ENCODE measurements around the gene MICB. TPM values are rescaled to one million over a fixed set of nuclear protein-coding genes. Genes with fewer than 3 reads are reported as not detected.

The MICB gene
- total RNA-seq, 6 experiments from 2014 or later = 0.48 to 2.0 (median 1.2) TPM

DNA sequence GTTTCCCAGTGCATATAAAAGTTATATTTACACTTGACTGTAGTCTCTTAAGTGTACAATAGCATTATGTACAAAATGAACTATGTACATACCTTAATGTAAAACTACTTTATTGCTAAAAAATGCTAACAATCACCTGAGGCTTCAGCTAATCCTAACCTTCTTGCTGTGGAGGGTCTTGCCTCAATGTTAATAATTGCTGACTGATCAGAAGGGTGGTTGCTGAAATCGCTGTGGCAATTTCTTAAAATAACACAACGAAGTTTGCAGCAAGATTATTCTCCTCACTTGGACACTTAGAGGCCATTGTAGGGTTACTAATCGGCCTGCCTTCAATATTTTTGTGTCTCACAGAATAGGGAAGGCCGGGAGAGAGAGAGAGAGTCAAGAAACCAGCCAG lies 24.7 kb upstream of the MICB start:
- no peak for TF ChIP-seq POLR2A (IDR thresholded peaks at IDR 0.05)
- TF ChIP-seq, protein P1, sequence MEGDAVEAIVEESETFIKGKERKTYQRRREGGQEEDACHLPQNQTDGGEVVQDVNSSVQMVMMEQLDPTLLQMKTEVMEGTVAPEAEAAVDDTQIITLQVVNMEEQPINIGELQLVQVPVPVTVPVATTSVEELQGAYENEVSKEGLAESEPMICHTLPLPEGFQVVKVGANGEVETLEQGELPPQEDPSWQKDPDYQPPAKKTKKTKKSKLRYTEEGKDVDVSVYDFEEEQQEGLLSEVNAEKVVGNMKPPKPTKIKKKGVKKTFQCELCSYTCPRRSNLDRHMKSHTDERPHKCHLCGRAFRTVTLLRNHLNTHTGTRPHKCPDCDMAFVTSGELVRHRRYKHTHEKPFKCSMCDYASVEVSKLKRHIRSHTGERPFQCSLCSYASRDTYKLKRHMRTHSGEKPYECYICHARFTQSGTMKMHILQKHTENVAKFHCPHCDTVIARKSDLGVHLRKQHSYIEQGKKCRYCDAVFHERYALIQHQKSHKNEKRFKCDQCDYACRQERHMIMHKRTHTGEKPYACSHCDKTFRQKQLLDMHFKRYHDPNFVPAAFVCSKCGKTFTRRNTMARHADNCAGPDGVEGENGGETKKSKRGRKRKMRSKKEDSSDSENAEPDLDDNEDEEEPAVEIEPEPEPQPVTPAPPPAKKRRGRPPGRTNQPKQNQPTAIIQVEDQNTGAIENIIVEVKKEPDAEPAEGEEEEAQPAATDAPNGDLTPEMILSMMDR (IDR thresholded peaks at IDR 0.05) = no peak
- intact Hi-C loops (cut with DNase I) = no loop called here
- no peaks in the 10 kb centered on the region for H3K27me3 ChIP-seq
- H3K27ac ChIP-seq = no peak overlapping the region
- no peak for DNase-seq
- no peaks in the 10 kb centered on the region for H3K36me3 ChIP-seq
- H3K4me1 ChIP-seq = no peaks in the 10 kb centered on the region
- no peaks in the 10 kb centered on the region for H3K9me3 ChIP-seq
- no peak overlapping the region for H3K4me3 ChIP-seq
- ATAC-seq = no peak
- 81% methylated on average over 4 of the region's 4 CpGs for WGBS (ENCODE audit: insufficient coverage, low coverage, low lambda C conversion rate, missing lambda C conversion rate)

DNA sequence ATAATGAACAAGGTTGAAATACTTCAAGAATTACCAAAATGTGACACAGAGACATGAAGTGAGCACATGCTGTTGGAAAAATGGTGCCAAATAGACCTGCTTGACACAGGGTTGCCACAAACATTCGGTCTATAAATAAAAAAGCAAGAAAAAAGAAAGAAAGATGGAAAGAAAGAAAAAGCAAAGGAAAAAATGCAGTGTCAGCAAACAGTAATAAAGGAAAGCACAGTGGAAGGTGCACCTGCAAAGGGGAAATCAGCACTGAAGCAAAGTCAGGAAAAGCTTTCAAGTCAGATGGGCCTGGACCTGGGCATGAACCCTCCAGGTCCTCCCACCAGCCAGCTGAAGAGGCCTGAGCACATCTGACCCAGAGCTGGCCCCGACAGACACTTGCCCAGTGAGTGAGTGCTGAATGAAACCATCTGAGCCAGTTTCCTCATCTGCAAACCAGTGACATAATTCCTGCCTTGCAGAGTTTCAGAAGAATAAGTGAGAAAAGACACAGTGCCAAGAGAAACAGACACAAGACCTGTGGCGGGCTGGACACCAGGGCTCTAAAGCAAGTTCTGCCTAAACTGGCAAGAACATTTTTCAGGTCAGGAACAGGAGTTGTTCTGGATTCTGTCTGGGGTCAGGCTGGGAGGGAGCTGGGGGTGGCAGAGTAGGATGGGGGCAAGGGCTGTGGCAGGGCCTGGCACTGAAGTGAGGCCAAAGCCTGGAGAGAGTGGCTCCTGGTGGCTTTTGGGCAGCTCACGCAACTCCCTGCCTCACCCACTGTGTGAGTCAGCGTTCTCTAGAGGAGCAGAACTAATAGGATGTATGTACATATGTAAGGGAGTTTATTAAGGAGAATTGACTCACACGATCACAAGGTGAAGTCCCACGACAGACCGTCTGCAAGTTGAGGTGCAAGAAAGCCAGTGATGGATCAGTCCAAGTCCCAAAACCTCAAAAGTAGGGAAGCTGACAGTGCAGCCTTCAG lies 23.9 kb upstream of the MICB start:
- ATAC-seq (no peak), DNase-seq (no peak)
- Histone ChIP-seq H3K36me3 (no peaks in the 10 kb centered on the region), H3K9me3 (no peaks in the 10 kb centered on the region), H3K27ac (no peak overlapping the region), H3K4me3 (no peak overlapping the region), H3K27me3 (no peaks in the 10 kb centered on the region), H3K4me1 (no peaks in the 10 kb centered on the region)
- 68% methylated on average over 5 of the region's 8 CpGs for WGBS (ENCODE audit: insufficient coverage, low coverage, low lambda C conversion rate, missing lambda C conversion rate)
- TF ChIP-seq POLR2A (IDR thresholded peaks at IDR 0.05) = no peak
- TF ChIP-seq, protein P1 (IDR thresholded peaks at IDR 0.05) = no peak
- intact Hi-C loops (cut with DNase I) = no loop called here

DNA sequence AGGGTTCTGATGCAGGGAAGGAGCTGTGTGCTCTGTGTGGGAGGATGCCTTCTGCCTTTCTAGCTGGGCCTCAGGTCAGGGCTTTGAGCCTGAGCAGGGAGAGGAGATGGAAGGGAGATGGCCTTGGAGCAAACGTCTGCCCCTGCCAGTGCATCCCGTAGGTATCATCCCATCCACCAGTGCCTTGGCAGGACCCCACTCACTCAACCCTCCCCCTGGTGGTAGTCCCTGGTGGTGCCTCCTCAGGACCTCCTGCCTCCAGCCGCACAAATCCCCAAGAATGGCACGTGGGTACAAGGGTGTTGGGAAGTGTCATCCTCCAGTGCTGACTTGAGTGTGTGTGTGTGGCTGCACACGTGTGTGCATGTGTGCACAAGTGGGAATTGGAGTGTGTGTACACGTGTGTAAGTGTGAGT lies 23.1 kb upstream of the MICB start:
- WGBS (ENCODE audit: insufficient coverage, low coverage, low lambda C conversion rate, missing lambda C conversion rate) = 90% methylated on average over 2 of the region's 6 CpGs
- H3K27me3 ChIP-seq = no peaks in the 10 kb centered on the region
- TF ChIP-seq POLR2A (IDR thresholded peaks at IDR 0.05) = no peak
- TF ChIP-seq, protein P1 (IDR thresholded peaks at IDR 0.05) = no peak
- H3K4me3 ChIP-seq = no peak overlapping the region
- DNase-seq (no peak), ATAC-seq (peak in 1 of 4 donors; percentile 19)
- no peaks in the 10 kb centered on the region for H3K4me1 ChIP-seq
- intact Hi-C loops (cut with DNase I) = no loop called here
- no peaks in the 10 kb centered on the region for H3K9me3 ChIP-seq
- no peaks in the 10 kb centered on the region for H3K36me3 ChIP-seq
- no peak overlapping the region for H3K27ac ChIP-seq

DNA sequence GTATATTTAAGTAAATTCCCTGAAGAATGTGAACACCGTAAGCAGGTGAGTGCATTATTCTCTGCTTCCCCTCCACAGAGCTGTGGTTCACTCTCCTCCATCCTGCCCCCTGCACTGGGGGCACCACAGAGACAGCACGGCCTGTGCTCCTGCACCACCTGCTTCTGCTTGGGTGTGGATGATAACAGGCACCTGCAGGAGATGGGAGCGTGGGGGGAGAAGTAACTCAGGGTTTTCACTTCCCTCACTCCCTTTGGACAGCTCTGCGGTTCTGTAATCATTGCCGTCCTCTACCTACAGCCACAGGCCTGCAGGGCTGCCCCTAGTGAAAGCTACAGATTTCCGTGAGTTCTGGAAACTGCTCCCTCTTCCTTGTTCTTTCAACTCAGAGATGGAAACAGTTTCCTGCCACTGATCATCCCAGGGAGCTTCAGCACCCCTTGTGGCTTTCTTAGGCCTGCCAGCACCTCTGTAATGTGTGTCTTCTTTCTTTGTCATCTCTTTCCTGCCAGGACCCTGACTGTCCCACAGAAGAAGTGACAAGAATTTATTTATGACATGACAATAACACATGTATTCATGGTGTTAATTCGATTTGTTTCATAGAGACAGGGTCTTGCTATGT lies 21.3 kb upstream of the MICB start:
- no peaks in the 10 kb centered on the region for H3K27me3 ChIP-seq
- intact Hi-C loops (cut with DNase I) = no loop called here
- no peak for DNase-seq
- TF ChIP-seq, protein P1 (IDR thresholded peaks at IDR 0.05) = no peak
- TF ChIP-seq POLR2A (IDR thresholded peaks at IDR 0.05) = no peak
- no peak overlapping the region for H3K4me3 ChIP-seq
- no peak for ATAC-seq
- H3K4me1 ChIP-seq = no peaks in the 10 kb centered on the region
- 86% methylated on average over 5 of the region's 7 CpGs for whole genome bisulfite sequencing (ENCODE audit: insufficient coverage, low coverage, low lambda C conversion rate, missing lambda C conversion rate)
- H3K9me3 ChIP-seq = no peaks in the 10 kb centered on the region
- H3K36me3 ChIP-seq = no peaks in the 10 kb centered on the region
- no peak overlapping the region for H3K27ac ChIP-seq
